Measurements from ENCODE around the gene DYNLRB2. TPM values are rescaled to one million over a fixed set of nuclear protein-coding genes. Genes with fewer than 3 reads are reported as not detected.

DYNLRB2 gene
- total RNA-seq, 2 donors from 2014 or later = not detected

GRCh38 chr16:80563066-80563465 lies 22.3 kb downstream of the DYNLRB2 start:
- DNase-seq (no peak), ATAC-seq (no peak)
- Mint-ChIP-seq H3K36me3 (ENCODE audit: low read depth) (peaks cover 8% of the 10 kb centered on the region), H3K27ac (no peak overlapping the region), H3K4me3 (peak overlapping the region; percentile 7), H3K4me1 (peaks cover 8% of the 10 kb centered on the region), H3K27me3 (peaks cover 35% of the 10 kb centered on the region)
- H3K9me3 ChIP-seq (ENCODE audit: control insufficient read depth, low read length, poor library complexity, severe bottlenecking) = no peaks in the 10 kb centered on the region

GRCh38 chr16:80564394-80564793 lies 23.6 kb downstream of the DYNLRB2 start:
- ATAC-seq (peak; percentile 35), DNase-seq (no peak)
- Mint-ChIP-seq H3K27ac (peak overlapping the region; percentile 71), H3K4me1 (peaks cover 6% of the 10 kb centered on the region), H3K27me3 (peaks cover 35% of the 10 kb centered on the region), H3K36me3 (ENCODE audit: low read depth) (peaks cover 8% of the 10 kb centered on the region), H3K4me3 (peak overlapping the region; percentile 69)
- no peaks in the 10 kb centered on the region for H3K9me3 ChIP-seq (ENCODE audit: control insufficient read depth, low read length, poor library complexity, severe bottlenecking)

- Mint-ChIP-seq H3K36me3 (ENCODE audit: low read depth) (peaks cover 4% of the 10 kb centered on the region), H3K4me1 (peaks cover 14% of the 10 kb centered on the region), H3K27me3 (peaks cover 5% of the 10 kb centered on the region), H3K4me3 (peak overlapping the region; percentile 28), H3K27ac (no peak overlapping the region)
- peak in 1 of 3 donors; percentile 10 for DNase-seq
- peak; percentile 91 for ATAC-seq
- H3K9me3 ChIP-seq (ENCODE audit: control insufficient read depth, low read length, poor library complexity, severe bottlenecking) = no peaks in the 10 kb centered on the region
Measured at GRCh38 chr16:80569440-80570105, 28.8 kb downstream of the DYNLRB2 start.

- peaks cover 10% of the 10 kb centered on the region for H3K4me1 Mint-ChIP-seq
- no peak for ATAC-seq
Measured at GRCh38 chr16:80570106-80570478, 29.3 kb downstream of the DYNLRB2 start.

GRCh38 chr16:80573700-80574120 lies 32.9 kb downstream of the DYNLRB2 start:
- no peaks in the 10 kb centered on the region for H3K27me3 Mint-ChIP-seq
- no peak overlapping the region for H3K27ac Mint-ChIP-seq
- peaks cover 9% of the 10 kb centered on the region for H3K4me1 Mint-ChIP-seq
- no peak for ATAC-seq
- no peaks in the 10 kb centered on the region for H3K36me3 Mint-ChIP-seq (ENCODE audit: low read depth)
- no peaks in the 10 kb centered on the region for H3K9me3 ChIP-seq (ENCODE audit: control insufficient read depth, low read length, poor library complexity, severe bottlenecking)
- no peak for DNase-seq
- H3K4me3 Mint-ChIP-seq = no peak overlapping the region

More at GRCh38 chr16:80570106-80570478, 29.3 kb downstream of the DYNLRB2 start:
- Mint-ChIP-seq H3K27ac (no peak overlapping the region), H3K27me3 (peaks cover 5% of the 10 kb centered on the region), H3K4me3 (peak overlapping the region; percentile 28), H3K36me3 (ENCODE audit: low read depth) (peaks cover 2% of the 10 kb centered on the region)
- H3K9me3 ChIP-seq (ENCODE audit: control insufficient read depth, low read length, poor library complexity, severe bottlenecking) = no peaks in the 10 kb centered on the region
- DNase-seq = no peak

GRCh38 chr16:80576343-80576912 lies 35.6 kb downstream of the DYNLRB2 start:
- Mint-ChIP-seq H3K27ac (no peak overlapping the region), H3K27me3 (no peaks in the 10 kb centered on the region), H3K4me1 (peaks cover 13% of the 10 kb centered on the region), H3K4me3 (no peak overlapping the region), H3K36me3 (ENCODE audit: low read depth) (no peaks in the 10 kb centered on the region)
- H3K9me3 ChIP-seq (ENCODE audit: control insufficient read depth, low read length, poor library complexity, severe bottlenecking) = no peaks in the 10 kb centered on the region
- DNase-seq (no peak), ATAC-seq (no peak)

GRCh38 chr16:80577485-80578280 lies 36.9 kb downstream of the DYNLRB2 start:
- Mint-ChIP-seq H3K4me1 (peaks cover 14% of the 10 kb centered on the region), H3K36me3 (ENCODE audit: low read depth) (no peaks in the 10 kb centered on the region), H3K27ac (no peak overlapping the region), H3K27me3 (no peaks in the 10 kb centered on the region), H3K4me3 (no peak overlapping the region)
- DNase-seq = no peak
- ATAC-seq = no peak
- no peaks in the 10 kb centered on the region for H3K9me3 ChIP-seq (ENCODE audit: control insufficient read depth, low read length, poor library complexity, severe bottlenecking)

- Mint-ChIP-seq H3K27ac (peak overlapping the region; percentile 71), H3K4me3 (peak overlapping the region; percentile 68), H3K4me1 (peaks cover 14% of the 10 kb centered on the region), H3K27me3 (peaks cover 5% of the 10 kb centered on the region), H3K36me3 (ENCODE audit: low read depth) (no peaks in the 10 kb centered on the region)
- H3K9me3 ChIP-seq (ENCODE audit: control insufficient read depth, low read length, poor library complexity, severe bottlenecking) = no peaks in the 10 kb centered on the region
- ATAC-seq = peak; percentile 95
- peak in 2 of 3 donors; percentile 32 to 47 for DNase-seq
Measured at GRCh38 chr16:80580109-80580832, 39.5 kb downstream of the DYNLRB2 start.

- no peak overlapping the region for H3K4me3 Mint-ChIP-seq
- no peaks in the 10 kb centered on the region for H3K36me3 Mint-ChIP-seq (ENCODE audit: low read depth)
- peaks cover 15% of the 10 kb centered on the region for H3K27me3 Mint-ChIP-seq
- H3K9me3 ChIP-seq (ENCODE audit: control insufficient read depth, low read length, poor library complexity, severe bottlenecking) = no peaks in the 10 kb centered on the region
- DNase-seq (no peak), ATAC-seq (no peak)
- H3K27ac Mint-ChIP-seq = no peak overlapping the region
- peaks cover 14% of the 10 kb centered on the region for H3K4me1 Mint-ChIP-seq
Measured at GRCh38 chr16:80583466-80583865, 42.7 kb downstream of the DYNLRB2 start.

- no peaks in the 10 kb centered on the region for H3K9me3 ChIP-seq (ENCODE audit: control insufficient read depth, low read length, poor library complexity, severe bottlenecking)
- no peak for DNase-seq
- peak; percentile 21 for ATAC-seq
- Mint-ChIP-seq H3K36me3 (ENCODE audit: low read depth) (no peaks in the 10 kb centered on the region), H3K27ac (no peak overlapping the region), H3K27me3 (peaks cover 20% of the 10 kb centered on the region), H3K4me1 (peaks cover 16% of the 10 kb centered on the region), H3K4me3 (no peak overlapping the region)
Measured at GRCh38 chr16:80585764-80586163, 45.0 kb downstream of the DYNLRB2 start.

GRCh38 chr16:80586476-80586875 lies 45.7 kb downstream of the DYNLRB2 start:
- Mint-ChIP-seq H3K27me3 (peaks cover 20% of the 10 kb centered on the region), H3K27ac (no peak overlapping the region), H3K4me3 (no peak overlapping the region), H3K36me3 (ENCODE audit: low read depth) (no peaks in the 10 kb centered on the region), H3K4me1 (peaks cover 16% of the 10 kb centered on the region)
- no peaks in the 10 kb centered on the region for H3K9me3 ChIP-seq (ENCODE audit: control insufficient read depth, low read length, poor library complexity, severe bottlenecking)
- ATAC-seq = no peak
- no peak for DNase-seq

- Mint-ChIP-seq H3K4me1 (peaks cover 19% of the 10 kb centered on the region), H3K36me3 (ENCODE audit: low read depth) (no peaks in the 10 kb centered on the region), H3K27me3 (peaks cover 20% of the 10 kb centered on the region), H3K27ac (no peak overlapping the region), H3K4me3 (no peak overlapping the region)
- H3K9me3 ChIP-seq (ENCODE audit: control insufficient read depth, low read length, poor library complexity, severe bottlenecking) = no peaks in the 10 kb centered on the region
- no peak for DNase-seq
- no peak for ATAC-seq
Measured at GRCh38 chr16:80587071-80587470, 46.3 kb downstream of the DYNLRB2 start.

Measured in T-helper 17 cell (primary cell).